PFSK-1 (cell line): ENCODE measurements around the gene NPL.

Source experiments
- FOXP2 ChIP-seq: optimal IDR thresholded peaks from 2 replicates; pipeline ENCODE3; 2011; ENCODE audit warnings: borderline replicate concordance, control low read depth, inconsistent platforms; ENCODE audit not compliant: insufficient read depth; ENCODE audit errors: extremely low read length, extremely low read depth
- POLR2AphosphoS5 ChIP-seq: IDR thresholded peaks from 2 replicates; pipeline ENCODE4 v1.6.1; 2012; ENCODE audit warnings: low read depth, mild to moderate bottlenecking, control low read depth, low read length, moderate library complexity
- REST ChIP-seq, 2 experiments: IDR thresholded peaks; 2 replicates each; pipeline versions ENCODE4 v1.6.1 to v1.8.0; 2011 to 2012; ENCODE audit warnings: low read depth in 2 of 2, low read length in 2 of 2, control low read depth in 1 of 2, inconsistent platforms in 1 of 2, mild to moderate bottlenecking in 1 of 2, moderate library complexity in 1 of 2; ENCODE audit not compliant: insufficient read depth in 1 of 2
- SIN3A ChIP-seq: IDR thresholded peaks from 2 replicates; pipeline ENCODE4 v1.6.1; 2012; ENCODE audit warnings: mild to moderate bottlenecking, low read length, moderate library complexity, borderline replicate concordance; ENCODE audit not compliant: insufficient read depth
- TAF1 ChIP-seq: IDR thresholded peaks from 2 replicates; pipeline ENCODE4 v1.6.1; 2012; ENCODE audit warnings: low read length, control low read depth, borderline replicate concordance; ENCODE audit not compliant: insufficient read depth

The NPL gene

GRCh38 chr1:182786995-182787324 lies 2.6 kb upstream of the NPL start:
- TF ChIP-seq TAF1, result no peak

GRCh38 chr1:182791281-182792179 lies 2.0 kb downstream of the NPL start:
- TF ChIP-seq FOXP2 (no peak), REST (IDR thresholded peaks at IDR 0.05; ENCODE audit: insufficient read depth in 1 of 2, low read depth in 2 of 2, low read length in 2 of 2) (no peak), POLR2AphosphoS5 (no peak), SIN3A (no peak), TAF1 (no peak)

- TF ChIP-seq FOXP2 (no peak), TAF1 (no peak), SIN3A (no peak), REST (IDR thresholded peaks at IDR 0.05; ENCODE audit: insufficient read depth in 1 of 2, low read depth in 2 of 2, low read length in 2 of 2) (no peak), POLR2AphosphoS5 (no peak)
Observed at GRCh38 chr1:182794091-182794490, 4.5 kb downstream of the NPL start.

GRCh38 chr1:182794676-182795201 lies 5.2 kb downstream of the NPL start:
- TF ChIP-seq POLR2AphosphoS5 (no peak), REST (IDR thresholded peaks at IDR 0.05; ENCODE audit: insufficient read depth in 1 of 2, low read depth in 2 of 2, low read length in 2 of 2) (no peak), FOXP2 (no peak), TAF1 (no peak), SIN3A (no peak)

GRCh38 chr1:182795563-182796228 lies 6.1 kb downstream of the NPL start:
- no peak for TF ChIP-seq REST (IDR thresholded peaks at IDR 0.05; ENCODE audit: insufficient read depth in 1 of 2, low read depth in 2 of 2, low read length in 2 of 2)
- no peak for TF ChIP-seq SIN3A
- TF ChIP-seq POLR2AphosphoS5, result no peak
- no peak for TF ChIP-seq FOXP2
- TF ChIP-seq TAF1, result no peak
